H1 (cell line): Measurements from ENCODE around the gene SLC24A3. TPM values are rescaled to one million over a fixed set of nuclear protein-coding genes. Genes with fewer than 3 reads are reported as not detected.

Experiments
- CTCF ChIA-PET: fragments of 300-600 bp; sonication (Branson Sonifier 250); formaldehyde crosslinking; loops from one replicate; lab custom pipeline; 2021; ENCODE audit not compliant: partially characterized antibody; lab: Charles Lee
- POLR2A ChIA-PET: fragments of 300-600 bp; sonication (Branson Sonifier 250); formaldehyde crosslinking; loops from one replicate; lab custom pipeline; 2021; ENCODE audit warnings: inconsistent platforms; ENCODE audit not compliant: partially characterized antibody; lab: Charles Lee
- DNase-seq, 2 experiments: peaks; one replicate each; pipeline versions ENCODE4 v3.0.0 to v3.0.0-alpha.2; 2010 to 2022; ENCODE audit warnings: low spot score in 2 of 2, low read depth in 1 of 2, mixed read lengths in 1 of 2
- FAIRE-seq: peaks from 2 replicates; lab custom pipeline; 2011; peaks lifted over from hg19 to GRCh38; lab: Jason Lieb, UNC
- H2AFZ ChIP-seq: 2 replicates; pipeline ENCODE4 v1.8.1; 2012; ENCODE audit warnings: low read length, inconsistent platforms
- H2AK5ac ChIP-seq: 2 replicates; pipeline ENCODE4 v1.6.1; 2013; ENCODE audit warnings: low read depth, low read length
- H2BK120ac ChIP-seq: replicated peaks from 2 replicates; pipeline ENCODE3; 2013; ENCODE audit warnings: low read depth, low read length, inconsistent platforms
- H2BK12ac ChIP-seq: 2 replicates; pipeline ENCODE4 v1.6.1; 2013; ENCODE audit warnings: low read depth, low read length
- H2BK15ac ChIP-seq: 2 replicates; pipeline ENCODE4 v1.6.1; 2013; ENCODE audit warnings: low read length
- H2BK20ac ChIP-seq: 2 replicates; pipeline ENCODE4 v1.6.1; 2013; ENCODE audit warnings: low read length
- H2BK5ac ChIP-seq: 2 replicates; pipeline ENCODE4 v1.6.1; 2013; ENCODE audit warnings: low read depth, low read length
- H3K14ac ChIP-seq: 2 replicates; pipeline ENCODE4 v1.6.1; 2013; ENCODE audit warnings: inconsistent platforms; ENCODE audit not compliant: insufficient read length
- H3K18ac ChIP-seq: 2 replicates; pipeline ENCODE4 v1.6.1; 2013; ENCODE audit warnings: low read length; ENCODE audit errors: extremely low read depth
- H3K23ac ChIP-seq: 2 replicates; pipeline ENCODE4 v1.6.1; 2013; ENCODE audit warnings: inconsistent platforms; ENCODE audit not compliant: insufficient read length
- H3K23me2 ChIP-seq: 2 replicates; pipeline ENCODE4 v1.6.1; 2013; ENCODE audit warnings: low read depth, low read length
- H3K27ac ChIP-seq: 2 replicates; pipeline ENCODE4 v1.6.1; 2011; ENCODE audit warnings: low read depth, low read length, inconsistent platforms
- H3K27me3 ChIP-seq, 4 experiments: replicated peaks in 1 of 4; 1 replicate in 1 of 4; 2 replicates in 3 of 4; pipeline versions ENCODE4 v1.6.1 to v1.8.1; 2011 to 2013; ENCODE audit warnings: low read length in 3 of 4, mild to moderate bottlenecking in 3 of 4, inconsistent platforms in 2 of 4, mixed read lengths in 2 of 4, moderate library complexity in 1 of 4; ENCODE audit not compliant: control insufficient read depth in 3 of 4, insufficient read depth in 3 of 4; ENCODE audit errors: extremely low read depth in 1 of 4
- H3K36me3 ChIP-seq, 4 experiments: 2 replicates each; pipeline versions ENCODE4 v1.6.1 to v1.8.1; 2011 to 2013; ENCODE audit warnings: mild to moderate bottlenecking in 4 of 4, low read length in 3 of 4, moderate library complexity in 2 of 4, control low read depth in 1 of 4, inconsistent platforms in 1 of 4; ENCODE audit not compliant: insufficient read depth in 4 of 4, control insufficient read depth in 2 of 4
- H3K4ac ChIP-seq: replicated peaks from 2 replicates; pipeline ENCODE3; 2013; ENCODE audit warnings: low read length, low read depth, mixed read lengths, inconsistent platforms; ENCODE audit not compliant: insufficient read length
- H3K4me1 ChIP-seq, 4 experiments: replicated peaks in 1 of 4; 1 replicate in 1 of 4; 2 replicates in 3 of 4; pipeline versions ENCODE4 v1.6.1 to v1.8.1; 2011 to 2013; ENCODE audit warnings: low read length in 3 of 4, inconsistent platforms in 2 of 4, mixed read lengths in 1 of 4; ENCODE audit not compliant: insufficient read depth in 4 of 4, control insufficient read depth in 3 of 4
- H3K4me2 ChIP-seq, 2 experiments: 2 replicates each; pipeline versions ENCODE4 v1.6.1 to v1.8.1; 2011 to 2013; ENCODE audit warnings: low read depth in 2 of 2, low read length in 2 of 2, control low read depth in 1 of 2, inconsistent platforms in 1 of 2, mild to moderate bottlenecking in 1 of 2; ENCODE audit not compliant: insufficient read depth in 1 of 2
- H3K4me3 ChIP-seq, 4 experiments: fragments of 200-600, 300-600 bp in 1 of 4; sonication (generic), shearing (Covaris generic), sonication (Bioruptor Twin) in 1 of 4; 2 replicates each; pipeline versions ENCODE4 v1.5.1 to v1.8.1; 2011 to 2016; ENCODE audit warnings: low read length in 4 of 4, low read depth in 3 of 4, control low read depth in 2 of 4, inconsistent platforms in 2 of 4, mild to moderate bottlenecking in 2 of 4, mixed read lengths in 1 of 4, moderate library complexity in 1 of 4; ENCODE audit not compliant: insufficient read depth in 2 of 4; ENCODE audit errors: extremely low read depth in 1 of 4
- H3K56ac ChIP-seq: replicated peaks from 2 replicates; pipeline ENCODE3; 2013; ENCODE audit warnings: low read depth, mild to moderate bottlenecking, mixed read lengths, low read length, inconsistent platforms; ENCODE audit not compliant: insufficient read length
- H3K79me1 ChIP-seq: 2 replicates; pipeline ENCODE4 v1.6.1; 2013; ENCODE audit warnings: low read depth, low read length, control low read depth
- H3K79me2 ChIP-seq, 2 experiments: 2 replicates each; pipeline versions ENCODE4 v1.6.1 to v1.8.1; 2012 to 2013; ENCODE audit warnings: low read length in 2 of 2, mild to moderate bottlenecking in 2 of 2, inconsistent platforms in 1 of 2; ENCODE audit not compliant: insufficient read depth in 2 of 2, control insufficient read depth in 1 of 2
- H3K9ac ChIP-seq, 4 experiments: replicated peaks in 1 of 4; 1 replicate in 1 of 4; 2 replicates in 3 of 4; pipeline versions ENCODE4 v1.6.1 to v1.8.1; 2011 to 2013; ENCODE audit warnings: low read depth in 3 of 4, low read length in 3 of 4, control low read depth in 2 of 4, mild to moderate bottlenecking in 2 of 4, moderate library complexity in 2 of 4, inconsistent platforms in 1 of 4; ENCODE audit errors: extremely low read depth in 1 of 4
- H3K9me3 ChIP-seq, 2 experiments: 2 replicates each; pipeline versions ENCODE4 v1.6.1 to v1.8.1; 2012 to 2013; ENCODE audit warnings: mild to moderate bottlenecking in 2 of 2, moderate library complexity in 2 of 2, control low read depth in 1 of 2, inconsistent platforms in 1 of 2, low read depth in 1 of 2, low read length in 1 of 2, mixed read lengths in 1 of 2; ENCODE audit not compliant: insufficient read depth in 2 of 2
- H4K20me1 ChIP-seq, 2 experiments: replicated peaks in 1 of 2; 2 replicates each; pipeline versions ENCODE3 to v1.8.1; 2011 to 2013; ENCODE audit warnings: inconsistent platforms in 2 of 2, low read length in 2 of 2, mild to moderate bottlenecking in 1 of 2; ENCODE audit not compliant: insufficient read depth in 2 of 2, control insufficient read depth in 1 of 2
- H4K5ac ChIP-seq: 2 replicates; pipeline ENCODE4 v1.6.1; 2013; ENCODE audit warnings: low read length, low read depth, mixed read lengths, inconsistent platforms; ENCODE audit not compliant: insufficient read length
- H4K8ac ChIP-seq: 2 replicates; pipeline ENCODE4 v1.8.0; 2013; ENCODE audit warnings: mild to moderate bottlenecking, moderate library complexity, low read length, inconsistent platforms; ENCODE audit not compliant: insufficient read depth; ENCODE audit errors: extremely low read depth
- H4K91ac ChIP-seq: replicated peaks from 2 replicates; pipeline ENCODE3; 2013; ENCODE audit warnings: low read length, mixed read lengths, inconsistent platforms; ENCODE audit not compliant: insufficient read length
- KDM5A ChIP-seq: fragments of 200-600 bp; IDR thresholded peaks from 2 replicates; pipeline ENCODE4 v1.7.1; 2012; ENCODE audit warnings: mild to moderate bottlenecking, low read length, inconsistent platforms, mixed read lengths
- SUZ12 ChIP-seq: fragments of 200-600 bp; sonication (generic); IDR thresholded peaks from 2 replicates; pipeline ENCODE4 v1.6.1; 2012; ENCODE audit warnings: mild to moderate bottlenecking, inconsistent platforms, low read length, moderate library complexity, mixed read lengths
- TAF7 ChIP-seq: optimal IDR thresholded peaks from 2 replicates; pipeline ENCODE3; 2011; ENCODE audit warnings: low read depth, mild to moderate bottlenecking, inconsistent platforms, low read length, moderate library complexity, borderline replicate concordance
- WGBS, 2 experiments: shearing (Covaris generic) in 1 of 2; methylation state at CpG; one replicate each; pipeline versions ENCODE4 v1.1.6 to v1.1.7; 2013 to 2015; ENCODE audit warnings: low lambda C conversion rate in 2 of 2, mixed read lengths in 2 of 2, inconsistent platforms in 1 of 2, low coverage in 1 of 2, missing lambda C conversion rate in 1 of 2; ENCODE audit not compliant: insufficient replicate concordance in 2 of 2, insufficient coverage in 1 of 2, insufficient read length in 1 of 2; ENCODE audit errors: extremely low coverage in 1 of 2, missing lambda C conversion rate in 1 of 2; 5-methylcytosine and 5-hydroxymethylcytosine counted together
- polyA plus RNA-seq, 7 experiments: library from polyadenylated mRNA; depleted of rRNA in 3 of 7; stranded (reverse) in 5 of 7; unstranded in 2 of 7; fragments of >200 nt in 5 of 7; fragments of 200-250 nt in 2 of 7; gene quantifications; 1 replicate in 5 of 7; 2 replicates in 1 of 7; 4 replicates in 1 of 7; pipeline versions ENCODE4 v1.2.1 to v1.2.3, GENCODE V29; 2011 to 2013; ENCODE audit warnings: missing spikeins in 2 of 7, mixed read lengths in 2 of 7
- total RNA-seq: library from RNA; stranded (reverse); fragmentation: NEBNext Ultra II Directional; extraction: Animal tissue kit (Norgen Biotek cat#: 25700); gene quantifications from 2 replicates; pipeline ENCODE4 v1.2.1, GENCODE V29; 2021
- TF ChIP-seq, protein P1 (sequence below): IDR thresholded peaks from 2 replicates; pipeline ENCODE4 v1.6.1; 2011; ENCODE audit warnings: low read length, improper control_type of control experiment

Gene SLC24A3
- total and polyA plus RNA-seq, 2 of the 8 experiments (the other 6 are each of a cell fraction or from before 2014, with no cell fraction given) = 4.5 to 6.3 TPM

DNA sequence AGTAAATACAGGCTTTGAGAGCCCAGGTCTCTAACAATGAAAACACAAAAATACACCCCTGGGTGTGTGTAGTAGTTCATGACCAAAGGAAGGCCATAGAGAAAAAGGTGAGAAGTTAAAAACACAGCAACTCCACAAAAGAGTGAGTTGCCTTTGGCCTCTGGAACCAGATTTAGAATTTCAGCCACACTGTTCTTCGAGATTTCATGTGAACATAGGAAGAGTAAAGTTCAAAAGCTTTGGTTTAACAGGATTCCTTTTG, 502.1 kb downstream of the SLC24A3 start:
- no peak overlapping the region for H3K18ac ChIP-seq
- no peak overlapping the region for H3K9ac ChIP-seq
- no peak overlapping the region for H2AFZ ChIP-seq
- no peak overlapping the region for H2BK15ac ChIP-seq
- peaks cover 0 to 5% of the 10 kb centered on the region in 2 experiments for H4K20me1 ChIP-seq
- no peak overlapping the region for H3K23ac ChIP-seq
- H2AK5ac ChIP-seq = no peak overlapping the region
- no peak overlapping the region for H2BK20ac ChIP-seq
- no peaks in the 10 kb centered on the region for H3K79me1 ChIP-seq
- no peak overlapping the region for H3K4me3 ChIP-seq
- no peaks in the 10 kb centered on the region for H3K79me2 ChIP-seq
- H3K4ac ChIP-seq = no peak overlapping the region
- FAIRE-seq (no peak), DNase-seq (no peak)
- H2BK12ac ChIP-seq = no peak overlapping the region
- no peaks in the 10 kb centered on the region for H3K27me3 ChIP-seq
- TF ChIP-seq, protein P1, sequence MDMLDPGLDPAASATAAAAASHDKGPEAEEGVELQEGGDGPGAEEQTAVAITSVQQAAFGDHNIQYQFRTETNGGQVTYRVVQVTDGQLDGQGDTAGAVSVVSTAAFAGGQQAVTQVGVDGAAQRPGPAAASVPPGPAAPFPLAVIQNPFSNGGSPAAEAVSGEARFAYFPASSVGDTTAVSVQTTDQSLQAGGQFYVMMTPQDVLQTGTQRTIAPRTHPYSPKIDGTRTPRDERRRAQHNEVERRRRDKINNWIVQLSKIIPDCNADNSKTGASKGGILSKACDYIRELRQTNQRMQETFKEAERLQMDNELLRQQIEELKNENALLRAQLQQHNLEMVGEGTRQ = no peak
- TF ChIP-seq KDM5A (no peak), TAF7 (no peak), SUZ12 (no peak)
- POLR2A ChIA-PET = no interaction called here
- no peaks in the 10 kb centered on the region; a peak in 2 of 8 replicates for H3K36me3 ChIP-seq
- CTCF ChIA-PET = interaction anchor here (0.7 to 1.5 kb wide), 5 partner anchors 10 to 1085 kb away, joined by 3 to 4 read pairs (median 3); no protein-coding TSS in a partner anchor
- WGBS, 2 experiments = 94% methylated on average over 1 of the region's 1 CpG; no CpG with 5 or more reads in 1 of the 2 experiments
- H3K27ac ChIP-seq = no peak overlapping the region
- H3K4me1 ChIP-seq = peaks cover 0 to 3% (median 0%) of the 10 kb centered on the region in 4 experiments; a peak in 2 of 7 replicates
- no peak overlapping the region for H2BK120ac ChIP-seq
- H3K4me2 ChIP-seq = no peak overlapping the region
- no peak overlapping the region for H4K5ac ChIP-seq
- peaks cover 0 to 17% of the 10 kb centered on the region in 2 experiments; a peak in 2 of 4 replicates for H3K9me3 ChIP-seq
- H3K23me2 ChIP-seq = no peaks in the 10 kb centered on the region
- no peak overlapping the region for H2BK5ac ChIP-seq
- no peak overlapping the region for H3K14ac ChIP-seq
- no peak overlapping the region for H3K56ac ChIP-seq
- H4K8ac ChIP-seq = no peak overlapping the region
- H4K91ac ChIP-seq = no peak overlapping the region
